HG02678 (cell line): ENCODE results near the gene MAPKAP1.
"Not testable (repeated sequence)": the region's sequence is repeated elsewhere in the genome, so short reads cannot be mapped to it uniquely, and the experiment has no call there.

Experiments used
- ATAC-seq: cut with Tn5 transposase; IDR thresholded peaks from one replicate; pipeline ENCODE4 v1.9.1; 2021; ENCODE audit warnings: mild to moderate bottlenecking, moderate library complexity; ENCODE audit not compliant: unreplicated experiment

MAPKAP1 gene

GRCh38 chr9:125732562-125732961 lies 25.6 kb upstream of the MAPKAP1 start:
- ATAC-seq: no peak

GRCh38 chr9:125730168-125730567 lies 23.2 kb upstream of the MAPKAP1 start:
- ATAC-seq: no peak

GRCh38 chr9:125726456-125727132 lies 19.6 kb upstream of the MAPKAP1 start:
- no peak for ATAC-seq

GRCh38 chr9:125707472-125707804 lies 430 bp upstream of the MAPKAP1 start:
- peak; percentile 15 for ATAC-seq

GRCh38 chr9:125705893-125706292 lies 1.1 kb downstream of the MAPKAP1 start:
- ATAC-seq: no peak

GRCh38 chr9:125703662-125704061 lies 3.3 kb downstream of the MAPKAP1 start:
- no peak for ATAC-seq

- no peak for ATAC-seq
Observed at GRCh38 chr9:125701351-125701750, 5.7 kb downstream of the MAPKAP1 start.

- ATAC-seq: peak; percentile 89
Observed at GRCh38 chr9:125700791-125701190, 6.2 kb downstream of the MAPKAP1 start.

GRCh38 chr9:125699870-125700269 lies 7.1 kb downstream of the MAPKAP1 start:
- ATAC-seq: no peak

GRCh38 chr9:125696106-125696647 lies 10.8 kb downstream of the MAPKAP1 start:
- ATAC-seq: no peak

GRCh38 chr9:125695548-125695947 lies 11.5 kb downstream of the MAPKAP1 start:
- not testable (repeated sequence) for ATAC-seq

GRCh38 chr9:125694478-125694877 lies 12.5 kb downstream of the MAPKAP1 start:
- ATAC-seq: no peak

- not testable (repeated sequence) for ATAC-seq
Observed at GRCh38 chr9:125693492-125693891, 13.5 kb downstream of the MAPKAP1 start.

GRCh38 chr9:125691869-125692268 lies 15.1 kb downstream of the MAPKAP1 start:
- ATAC-seq: no peak

- no peak for ATAC-seq
Observed at GRCh38 chr9:125690679-125691078, 16.3 kb downstream of the MAPKAP1 start.

GRCh38 chr9:125687163-125687863 lies 19.7 kb downstream of the MAPKAP1 start:
- ATAC-seq: no peak

- ATAC-seq: no peak
Observed at GRCh38 chr9:125685167-125685566, 21.8 kb downstream of the MAPKAP1 start.

- no peak for ATAC-seq
Observed at GRCh38 chr9:125683486-125683885, 23.5 kb downstream of the MAPKAP1 start.

GRCh38 chr9:125682340-125682739 lies 24.7 kb downstream of the MAPKAP1 start:
- ATAC-seq: no peak

GRCh38 chr9:125681657-125682056 lies 25.4 kb downstream of the MAPKAP1 start:
- no peak for ATAC-seq

GRCh38 chr9:125681086-125681622 lies 25.9 kb downstream of the MAPKAP1 start:
- ATAC-seq: no peak

GRCh38 chr9:125680445-125680844 lies 26.6 kb downstream of the MAPKAP1 start:
- ATAC-seq: no peak
